ENCODE data around the gene SLC10A4.

DNA sequence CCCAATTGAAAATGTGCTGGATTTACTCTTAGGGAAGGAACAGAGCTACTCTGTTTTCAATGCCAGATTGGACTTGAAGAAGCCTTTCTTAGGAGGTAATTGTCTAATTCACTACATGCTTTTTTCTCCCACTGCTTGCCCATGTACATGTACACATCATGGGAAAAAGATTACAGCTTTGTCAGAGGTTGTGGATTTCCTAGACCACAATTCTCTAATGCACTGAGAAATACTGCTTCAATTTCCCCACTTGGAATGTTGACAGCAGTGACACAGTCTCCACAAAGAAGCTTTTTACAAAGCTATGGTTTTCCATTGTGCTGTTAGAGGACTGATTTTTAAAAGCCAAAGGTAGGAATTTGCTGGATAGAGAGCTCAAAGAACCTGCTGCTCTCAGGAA is 26.4 kb downstream of the SLC10A4 start:
- TF ChIP-seq, protein P1, sequence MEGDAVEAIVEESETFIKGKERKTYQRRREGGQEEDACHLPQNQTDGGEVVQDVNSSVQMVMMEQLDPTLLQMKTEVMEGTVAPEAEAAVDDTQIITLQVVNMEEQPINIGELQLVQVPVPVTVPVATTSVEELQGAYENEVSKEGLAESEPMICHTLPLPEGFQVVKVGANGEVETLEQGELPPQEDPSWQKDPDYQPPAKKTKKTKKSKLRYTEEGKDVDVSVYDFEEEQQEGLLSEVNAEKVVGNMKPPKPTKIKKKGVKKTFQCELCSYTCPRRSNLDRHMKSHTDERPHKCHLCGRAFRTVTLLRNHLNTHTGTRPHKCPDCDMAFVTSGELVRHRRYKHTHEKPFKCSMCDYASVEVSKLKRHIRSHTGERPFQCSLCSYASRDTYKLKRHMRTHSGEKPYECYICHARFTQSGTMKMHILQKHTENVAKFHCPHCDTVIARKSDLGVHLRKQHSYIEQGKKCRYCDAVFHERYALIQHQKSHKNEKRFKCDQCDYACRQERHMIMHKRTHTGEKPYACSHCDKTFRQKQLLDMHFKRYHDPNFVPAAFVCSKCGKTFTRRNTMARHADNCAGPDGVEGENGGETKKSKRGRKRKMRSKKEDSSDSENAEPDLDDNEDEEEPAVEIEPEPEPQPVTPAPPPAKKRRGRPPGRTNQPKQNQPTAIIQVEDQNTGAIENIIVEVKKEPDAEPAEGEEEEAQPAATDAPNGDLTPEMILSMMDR (IDR thresholded peaks at IDR 0.05), result no peak
- no peak for TF ChIP-seq POLR2AphosphoS5 (IDR thresholded peaks at IDR 0.05; ENCODE audit: insufficient read depth in 1 of 2, low read depth in 1 of 2)

All from vagina (tissue), 2 donors.